Type B pancreatic cell (in vitro differentiated cells): ENCODE data around the gene SERPINA4. TPM values are rescaled to one million over a fixed set of nuclear protein-coding genes. Genes with fewer than 3 reads are reported as not detected.

ENCODE experiments used
- DNase-seq: peaks from one replicate; pipeline ENCODE4 v3.0.0; 2021; ENCODE audit warnings: mixed read lengths; ENCODE audit not compliant: unreplicated experiment; ENCODE audit errors: extremely low spot score
- H3K27ac Mint-ChIP-seq: 2 replicates; pipeline ENCODE4 v1.8.0; 2021; ENCODE audit warnings: mild to moderate bottlenecking, mixed read lengths
- H3K27me3 Mint-ChIP-seq: 2 replicates; pipeline ENCODE4 v1.8.0; 2021; ENCODE audit warnings: mixed read lengths
- H3K36me3 Mint-ChIP-seq: 2 replicates; pipeline ENCODE4 v1.8.0; 2021; ENCODE audit warnings: mixed read lengths
- H3K4me1 Mint-ChIP-seq: one replicate; pipeline ENCODE4 v1.8.0; 2021; ENCODE audit warnings: mixed read lengths; ENCODE audit not compliant: unreplicated experiment
- H3K4me3 Mint-ChIP-seq: 2 replicates; pipeline ENCODE4 v1.8.0; 2021; ENCODE audit warnings: mild to moderate bottlenecking, mixed read lengths
- H3K9me3 Mint-ChIP-seq: 2 replicates; pipeline ENCODE4 v1.8.0; 2021; ENCODE audit warnings: mixed read lengths
- total RNA-seq: library from RNA; stranded (reverse); gene quantifications from 2 replicates; pipeline ENCODE4 v1.2.1, GENCODE V29; 2021; ENCODE audit warnings: low replicate concordance
- TF ChIP-seq, protein P1 (sequence below): fragments of 200-600 bp; sonication (generic); conservative IDR thresholded peaks from 2 replicates; pipeline ENCODE4 v1.5.0; 2021; ENCODE audit warnings: antibody characterized with exemption, mild to moderate bottlenecking

SERPINA4 gene
- total RNA-seq, 1 donor from 2014 or later = 1.4 TPM

DNA sequence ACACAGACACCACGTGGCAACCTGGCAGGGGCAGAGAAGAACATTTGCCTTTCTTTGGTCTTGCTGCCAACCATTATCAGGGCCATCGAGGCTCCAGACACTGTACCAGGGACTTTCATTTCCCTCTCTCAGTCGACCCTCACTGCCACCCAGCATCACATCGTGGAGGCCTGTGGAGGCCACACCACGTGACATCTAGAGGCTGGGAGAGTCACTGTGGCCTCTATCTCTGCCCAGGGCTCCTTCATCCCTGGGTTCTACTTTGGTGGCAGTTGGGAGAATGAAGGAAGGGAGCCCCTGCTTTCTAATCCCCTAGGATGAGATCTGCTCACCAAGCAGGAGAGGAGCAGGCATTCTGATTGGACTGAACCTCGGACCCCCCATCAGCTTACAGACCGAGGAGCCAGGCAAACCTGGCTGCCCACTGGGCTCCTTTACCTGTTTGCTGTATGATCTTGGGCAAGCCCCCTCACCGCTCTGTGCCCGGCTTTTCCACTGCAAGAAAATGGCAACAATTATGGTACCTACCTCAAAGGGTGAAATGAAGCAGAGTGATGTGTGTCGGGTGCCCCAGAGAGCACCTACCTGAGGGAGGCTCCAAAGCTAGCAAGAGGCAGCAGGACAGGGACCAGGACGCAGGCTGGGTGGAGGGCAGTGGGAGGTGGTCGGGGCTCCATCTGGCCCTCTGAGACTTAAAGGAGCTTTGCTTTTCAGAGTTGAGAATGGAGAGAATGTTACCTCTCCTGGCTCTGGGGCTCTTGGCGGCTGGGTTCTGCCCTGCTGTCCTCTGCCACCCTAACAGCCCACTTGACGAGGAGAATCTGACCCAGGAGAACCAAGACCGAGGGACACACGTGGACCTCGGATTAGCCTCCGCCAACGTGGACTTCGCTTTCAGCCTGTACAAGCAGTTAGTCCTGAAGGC lies 52.7 kb downstream of the SERPINA4 start:
- H3K4me3 Mint-ChIP-seq = no peak overlapping the region
- peaks cover 4% of the 10 kb centered on the region for H3K4me1 Mint-ChIP-seq
- no peaks in the 10 kb centered on the region for H3K27me3 Mint-ChIP-seq
- H3K36me3 Mint-ChIP-seq = peaks cover 3% of the 10 kb centered on the region
- no peak for DNase-seq
- TF ChIP-seq, protein P1, sequence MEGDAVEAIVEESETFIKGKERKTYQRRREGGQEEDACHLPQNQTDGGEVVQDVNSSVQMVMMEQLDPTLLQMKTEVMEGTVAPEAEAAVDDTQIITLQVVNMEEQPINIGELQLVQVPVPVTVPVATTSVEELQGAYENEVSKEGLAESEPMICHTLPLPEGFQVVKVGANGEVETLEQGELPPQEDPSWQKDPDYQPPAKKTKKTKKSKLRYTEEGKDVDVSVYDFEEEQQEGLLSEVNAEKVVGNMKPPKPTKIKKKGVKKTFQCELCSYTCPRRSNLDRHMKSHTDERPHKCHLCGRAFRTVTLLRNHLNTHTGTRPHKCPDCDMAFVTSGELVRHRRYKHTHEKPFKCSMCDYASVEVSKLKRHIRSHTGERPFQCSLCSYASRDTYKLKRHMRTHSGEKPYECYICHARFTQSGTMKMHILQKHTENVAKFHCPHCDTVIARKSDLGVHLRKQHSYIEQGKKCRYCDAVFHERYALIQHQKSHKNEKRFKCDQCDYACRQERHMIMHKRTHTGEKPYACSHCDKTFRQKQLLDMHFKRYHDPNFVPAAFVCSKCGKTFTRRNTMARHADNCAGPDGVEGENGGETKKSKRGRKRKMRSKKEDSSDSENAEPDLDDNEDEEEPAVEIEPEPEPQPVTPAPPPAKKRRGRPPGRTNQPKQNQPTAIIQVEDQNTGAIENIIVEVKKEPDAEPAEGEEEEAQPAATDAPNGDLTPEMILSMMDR = no peak
- H3K9me3 Mint-ChIP-seq = peaks cover 5% of the 10 kb centered on the region
- no peak overlapping the region for H3K27ac Mint-ChIP-seq

DNA sequence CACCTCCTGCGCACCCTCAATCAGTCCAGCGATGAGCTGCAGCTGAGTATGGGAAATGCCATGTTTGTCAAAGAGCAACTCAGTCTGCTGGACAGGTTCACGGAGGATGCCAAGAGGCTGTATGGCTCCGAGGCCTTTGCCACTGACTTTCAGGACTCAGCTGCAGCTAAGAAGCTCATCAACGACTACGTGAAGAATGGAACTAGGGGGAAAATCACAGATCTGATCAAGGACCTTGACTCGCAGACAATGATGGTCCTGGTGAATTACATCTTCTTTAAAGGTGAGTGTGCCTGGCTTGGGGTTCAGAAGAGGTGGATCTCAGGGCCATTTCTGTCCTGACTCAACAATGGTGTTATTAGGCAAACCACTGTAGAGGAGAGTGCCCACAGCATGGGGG lies 53.6 kb downstream of the SERPINA4 start:
- TF ChIP-seq, protein P1 = no peak
- DNase-seq = no peak
- Mint-ChIP-seq H3K9me3 (peaks cover 5% of the 10 kb centered on the region), H3K4me3 (no peak overlapping the region), H3K36me3 (peaks cover 3% of the 10 kb centered on the region), H3K27me3 (no peaks in the 10 kb centered on the region), H3K4me1 (peaks cover 4% of the 10 kb centered on the region), H3K27ac (no peak overlapping the region)

DNA sequence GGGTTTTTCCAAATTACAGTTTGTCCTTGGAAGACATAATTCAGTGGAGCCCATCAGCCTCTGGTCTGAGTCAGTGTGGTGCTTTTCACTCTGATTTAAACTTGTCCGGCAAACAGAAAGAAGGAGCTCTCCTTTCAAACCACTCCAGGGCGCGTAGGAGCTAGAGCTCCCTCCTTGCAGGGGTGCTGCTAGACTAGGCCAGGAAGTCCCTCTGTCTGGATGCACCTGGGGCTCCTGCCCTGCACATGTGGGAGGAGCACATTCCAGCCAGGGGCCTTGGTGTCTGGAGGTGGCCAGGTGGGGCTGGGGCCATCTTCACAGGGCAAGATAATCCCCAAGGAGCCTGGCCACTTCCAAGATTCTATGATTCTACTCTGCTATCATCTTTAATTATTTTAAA lies 54.0 kb downstream of the SERPINA4 start:
- Mint-ChIP-seq H3K27me3 (peaks cover 4% of the 10 kb centered on the region), H3K27ac (no peak overlapping the region), H3K36me3 (peaks cover 3% of the 10 kb centered on the region), H3K4me3 (no peak overlapping the region), H3K9me3 (peaks cover 5% of the 10 kb centered on the region), H3K4me1 (peaks cover 4% of the 10 kb centered on the region)
- no peak for DNase-seq
- TF ChIP-seq, protein P1 = no peak

DNA sequence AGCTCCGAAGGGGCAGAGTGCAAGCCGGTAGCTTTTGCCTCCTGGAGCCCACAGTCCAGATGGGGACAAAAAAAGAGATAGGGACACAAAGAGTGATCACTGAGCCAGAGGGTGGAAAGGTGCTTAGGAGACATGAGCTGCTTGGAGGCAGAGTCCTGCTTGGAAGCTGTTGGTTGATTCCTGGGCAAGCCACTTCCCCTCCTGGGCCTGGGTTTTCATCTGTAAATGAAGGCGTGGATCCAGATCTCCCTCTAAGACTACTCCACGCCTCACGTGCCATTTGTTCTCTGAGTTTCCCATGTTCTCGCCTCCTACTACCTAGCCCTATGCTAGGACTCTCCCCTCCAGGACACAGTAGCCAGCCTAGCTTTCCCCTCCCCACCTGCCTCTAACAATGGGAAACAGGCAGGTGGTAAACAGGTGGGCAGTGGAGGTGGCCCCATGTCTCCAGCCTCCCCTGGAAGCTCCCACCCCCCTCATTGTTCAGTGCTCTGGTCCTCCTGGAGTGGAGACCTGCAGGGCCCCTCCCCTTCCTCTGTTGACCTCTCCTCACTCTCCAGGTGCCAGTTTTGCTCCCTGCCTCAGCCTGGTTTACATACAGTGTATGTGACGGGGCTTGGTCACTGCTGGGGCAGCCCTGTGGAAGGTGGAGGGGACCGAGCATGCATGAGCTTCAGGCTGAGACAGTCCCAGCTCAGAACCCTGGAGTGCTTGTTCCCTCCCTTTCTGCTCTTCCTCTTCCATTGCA lies 54.8 kb downstream of the SERPINA4 start:
- no peak overlapping the region for H3K27ac Mint-ChIP-seq
- TF ChIP-seq, protein P1 = no peak
- no peak overlapping the region for H3K4me3 Mint-ChIP-seq
- peaks cover 5% of the 10 kb centered on the region for H3K9me3 Mint-ChIP-seq
- peaks cover 4% of the 10 kb centered on the region for H3K4me1 Mint-ChIP-seq
- peaks cover 3% of the 10 kb centered on the region for H3K36me3 Mint-ChIP-seq
- no peak for DNase-seq
- peaks cover 4% of the 10 kb centered on the region for H3K27me3 Mint-ChIP-seq

DNA sequence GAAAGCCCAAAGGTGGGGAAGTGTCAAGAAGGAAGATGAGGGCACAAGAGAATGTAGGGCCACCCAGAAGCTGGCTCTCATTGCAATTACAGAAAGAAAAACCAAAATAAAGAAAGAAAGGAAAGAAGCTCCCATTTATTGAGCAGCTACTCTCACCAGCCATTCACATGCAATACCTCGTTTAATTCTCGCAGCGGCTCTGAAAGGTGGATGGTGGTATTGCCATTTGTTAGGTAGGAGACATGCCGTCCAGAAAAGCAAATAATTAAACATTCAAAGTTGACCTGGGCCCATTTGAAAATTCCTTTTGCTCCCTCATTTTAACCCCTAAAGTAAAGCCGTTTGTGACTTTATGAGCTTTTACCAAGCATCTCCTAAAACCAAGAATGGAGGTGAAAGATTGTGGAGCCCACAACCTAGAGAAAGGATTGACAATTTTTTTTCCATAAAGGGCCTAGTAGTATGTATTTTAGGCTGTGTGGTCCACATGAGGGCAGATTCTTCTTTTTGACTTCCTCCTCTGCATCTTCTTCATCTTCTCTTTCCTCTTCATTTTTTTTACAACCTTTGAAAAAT lies 56.2 kb downstream of the SERPINA4 start:
- no peak for DNase-seq
- Mint-ChIP-seq H3K27me3 (peaks cover 10% of the 10 kb centered on the region), H3K4me1 (no peaks in the 10 kb centered on the region), H3K36me3 (peaks cover 3% of the 10 kb centered on the region), H3K9me3 (peaks cover 5% of the 10 kb centered on the region), H3K4me3 (no peak overlapping the region), H3K27ac (no peak overlapping the region)
- TF ChIP-seq, protein P1 = no peak
